ENCODE results near the gene ITPR1.

GRCh38 chr3:4666071-4666470, 172.9 kb downstream of the ITPR1 start:
- TF ChIP-seq CTCF (IDR thresholded peaks at IDR 0.05; ENCODE audit: low read length) (no peak), EZH2 (IDR thresholded peaks at IDR 0.05; ENCODE audit: borderline replicate concordance, low read length) (no peak)
